GM12875 (cell line): ENCODE measurements around the gene FKBP15.

Source experiments
- H3K4me3 ChIP-seq: one replicate; pipeline ENCODE4 v1.5.1; 2011; ENCODE audit warnings: low read depth, low read length, control low read depth
- CTCF ChIP-seq: IDR thresholded peaks from 2 replicates; pipeline ENCODE4 v1.5.1; 2011; ENCODE audit warnings: low read depth, mild to moderate bottlenecking, control low read depth, inconsistent platforms, low read length, moderate library complexity, borderline replicate concordance; ENCODE audit not compliant: insufficient read depth

The FKBP15 gene

GRCh38 chr9:113179839-113180238 is 41.2 kb downstream of the FKBP15 start:
- no peak for TF ChIP-seq CTCF

GRCh38 chr9:113178087-113178486 is 43.0 kb downstream of the FKBP15 start:
- no peak for TF ChIP-seq CTCF

More at GRCh38 chr9:113179839-113180238, 41.2 kb downstream of the FKBP15 start:
- H3K4me3 ChIP-seq: no peak overlapping the region

GRCh38 chr9:113177251-113177650 is 43.8 kb downstream of the FKBP15 start:
- TF ChIP-seq CTCF: no peak
- no peak overlapping the region for H3K4me3 ChIP-seq

More at GRCh38 chr9:113178087-113178486, 43.0 kb downstream of the FKBP15 start:
- no peak overlapping the region for H3K4me3 ChIP-seq

- no peak overlapping the region for H3K4me3 ChIP-seq
- TF ChIP-seq CTCF: no peak
Measured at GRCh38 chr9:113176803-113177202, 44.3 kb downstream of the FKBP15 start.

GRCh38 chr9:113173341-113173740 is 47.7 kb downstream of the FKBP15 start:
- TF ChIP-seq CTCF: no peak
- H3K4me3 ChIP-seq: no peak overlapping the region

GRCh38 chr9:113168809-113169208 is 52.3 kb downstream of the FKBP15 start:
- TF ChIP-seq CTCF: no peak

GRCh38 chr9:113166039-113166438 is 55.0 kb downstream of the FKBP15 start:
- TF ChIP-seq CTCF: no peak
- H3K4me3 ChIP-seq: no peak overlapping the region

More at GRCh38 chr9:113168809-113169208, 52.3 kb downstream of the FKBP15 start:
- H3K4me3 ChIP-seq: no peak overlapping the region
